Left renal pelvis (tissue), 4 donors: Measurements from ENCODE around the gene PDHA1. TPM values are rescaled to one million over a fixed set of nuclear protein-coding genes. Genes with fewer than 3 reads are reported as not detected.

ENCODE experiments used
- DNase-seq, 4 donors: peaks; one replicate each; pipeline ENCODE4 v3.0.0-alpha.2; 2013; ENCODE audit warnings: low read depth in 4 of 4, low spot score in 3 of 4
- polyA plus RNA-seq, 4 donors: library from polyadenylated mRNA; unstranded; fragments of 120-200 nt; gene quantifications; one replicate each; pipeline ENCODE4 v1.2.1, GENCODE V29; 2013; ENCODE audit not compliant: insufficient read length in 4 of 4

The PDHA1 gene
- 100 to 1,000 TPM; 113 to 249 (median 222) TPM for polyA plus RNA-seq

DNA sequence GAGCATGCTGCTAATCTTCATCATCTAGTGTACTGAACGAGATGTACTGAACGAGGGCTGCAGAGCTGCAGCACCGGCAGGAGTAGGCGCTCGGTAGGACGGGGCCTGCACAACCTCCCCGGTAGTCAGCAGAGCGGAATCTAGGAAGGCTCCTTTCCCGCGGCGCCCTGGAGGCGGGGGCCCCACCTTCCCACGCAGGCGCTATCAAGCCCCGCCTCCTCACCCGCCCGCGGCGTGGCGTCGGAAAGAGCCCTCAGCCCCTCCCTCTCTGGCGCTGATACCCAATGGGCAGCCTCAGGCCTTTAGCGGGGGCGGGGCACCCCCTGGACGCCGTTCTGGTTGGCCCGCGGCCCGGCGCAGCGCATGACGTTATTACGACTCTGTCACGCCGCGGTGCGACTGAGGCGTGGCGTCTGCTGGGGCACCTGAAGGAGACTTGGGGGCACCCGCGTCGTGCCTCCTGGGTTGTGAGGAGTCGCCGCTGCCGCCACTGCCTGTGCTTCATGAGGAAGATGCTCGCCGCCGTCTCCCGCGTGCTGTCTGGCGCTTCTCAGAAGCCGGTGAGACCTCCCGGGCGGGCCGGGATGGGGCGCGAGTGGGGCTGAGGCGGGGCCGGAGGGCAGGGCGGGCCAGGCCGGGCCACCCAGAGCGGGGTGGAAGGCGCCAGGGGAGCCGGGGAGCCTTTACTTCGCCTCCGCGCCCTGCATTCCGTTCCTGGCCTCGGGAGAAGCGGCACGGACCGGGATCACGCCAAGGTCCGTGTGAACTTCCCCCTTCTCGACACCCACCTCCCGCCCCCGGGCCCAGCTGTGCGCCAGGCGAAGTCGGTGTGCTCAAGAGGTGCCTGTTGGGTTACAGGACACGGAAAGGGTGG lies at the start of gene PDHA1:
Gene PDHA1, plus strand, starts transcription at position 393 of the 874 bp plus-strand sequence. Its CDS starts 111 bp downstream, at position 504.
- peak; percentile 74 to 86 (median 78) for DNase-seq

DNA sequence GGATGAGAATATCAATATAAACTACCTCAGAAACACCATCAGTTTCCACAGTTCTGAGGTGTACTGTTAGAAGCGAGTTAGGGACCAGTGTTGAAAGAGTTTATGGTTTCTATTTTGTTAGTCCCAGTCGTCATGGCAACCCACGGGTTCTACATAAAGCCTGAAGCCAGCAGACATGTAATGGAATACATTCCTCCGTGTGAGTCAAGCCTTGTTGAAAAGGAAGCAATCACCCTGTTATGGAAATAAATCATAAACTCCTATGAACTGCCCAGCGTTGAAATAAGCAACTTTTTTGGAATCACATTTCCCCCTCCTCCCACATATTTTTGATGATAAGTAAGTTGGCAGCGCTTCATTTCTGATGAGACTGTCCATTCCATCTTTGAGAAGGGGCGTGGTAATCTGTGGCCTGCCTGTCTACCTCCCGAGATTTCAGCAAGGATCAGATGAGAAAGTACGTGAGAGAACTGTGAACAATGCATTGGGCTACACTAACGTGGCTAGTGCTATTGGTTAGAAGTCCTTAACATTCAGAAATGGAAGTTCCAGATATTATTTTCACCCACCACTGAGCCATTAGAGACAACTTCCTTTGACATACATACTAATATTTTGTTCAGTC lies 40.4 kb upstream of the PDHA1 start:
- DNase-seq: no peak

DNA sequence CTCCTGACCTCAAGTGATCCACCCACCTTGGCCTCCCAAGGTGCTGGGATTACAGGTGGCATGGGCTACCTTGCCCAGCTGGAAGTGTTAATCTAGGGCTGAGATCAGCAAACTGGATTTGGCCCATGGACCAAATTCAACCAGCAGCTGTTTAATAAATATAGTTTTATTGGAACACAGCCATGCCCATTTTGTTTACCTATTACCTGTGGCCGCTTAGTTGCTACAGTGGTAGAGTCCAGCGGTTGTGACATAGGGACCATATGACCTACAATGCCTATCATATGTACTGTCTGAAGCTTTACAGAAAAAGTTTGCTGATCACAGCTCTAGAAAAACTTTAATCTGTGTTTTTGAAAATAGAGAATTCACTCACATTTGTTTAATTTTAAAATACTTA lies 17.2 kb upstream of the PDHA1 start:
- no peak for DNase-seq

DNA sequence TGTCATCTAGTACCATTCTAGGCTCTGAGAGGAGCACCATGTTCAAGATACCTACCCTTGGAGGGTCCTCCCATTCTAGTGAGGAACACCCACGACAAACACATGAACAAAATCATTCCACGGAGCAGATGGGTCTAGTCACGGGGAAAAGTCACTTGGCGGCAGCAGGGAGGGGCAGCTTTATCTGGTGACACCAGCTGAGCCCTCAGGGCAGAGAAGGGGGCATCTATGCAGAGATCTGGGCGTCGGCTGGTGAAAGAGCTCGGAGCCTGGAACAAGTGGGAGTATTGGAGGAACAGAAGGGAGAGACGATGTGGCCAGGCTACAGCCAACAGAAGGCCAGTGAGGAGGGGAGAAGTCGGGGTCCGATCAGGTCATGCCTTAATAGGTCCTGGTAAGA lies 11.9 kb upstream of the PDHA1 start:
- no peak for DNase-seq

DNA sequence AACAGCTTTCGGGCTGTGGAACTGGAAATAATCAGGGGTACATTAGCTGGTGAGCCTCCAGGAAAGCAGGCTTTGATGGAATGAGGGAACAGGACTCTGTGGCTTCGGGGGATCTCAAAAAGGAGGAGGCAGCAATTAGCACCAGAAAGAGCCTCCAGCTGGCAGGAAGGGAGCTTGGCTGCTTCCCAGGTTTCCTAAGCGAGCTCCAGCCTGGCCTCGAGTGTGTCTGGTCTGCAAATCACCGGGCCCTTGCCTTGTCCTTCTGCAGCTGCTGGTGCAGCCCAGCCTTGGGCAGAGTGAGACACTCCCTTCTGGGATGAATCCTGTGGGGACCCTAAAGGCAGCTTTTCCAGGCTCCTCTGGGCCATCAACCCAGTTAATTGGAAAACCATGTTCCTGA lies 10.7 kb upstream of the PDHA1 start:
- DNase-seq: no peak

DNA sequence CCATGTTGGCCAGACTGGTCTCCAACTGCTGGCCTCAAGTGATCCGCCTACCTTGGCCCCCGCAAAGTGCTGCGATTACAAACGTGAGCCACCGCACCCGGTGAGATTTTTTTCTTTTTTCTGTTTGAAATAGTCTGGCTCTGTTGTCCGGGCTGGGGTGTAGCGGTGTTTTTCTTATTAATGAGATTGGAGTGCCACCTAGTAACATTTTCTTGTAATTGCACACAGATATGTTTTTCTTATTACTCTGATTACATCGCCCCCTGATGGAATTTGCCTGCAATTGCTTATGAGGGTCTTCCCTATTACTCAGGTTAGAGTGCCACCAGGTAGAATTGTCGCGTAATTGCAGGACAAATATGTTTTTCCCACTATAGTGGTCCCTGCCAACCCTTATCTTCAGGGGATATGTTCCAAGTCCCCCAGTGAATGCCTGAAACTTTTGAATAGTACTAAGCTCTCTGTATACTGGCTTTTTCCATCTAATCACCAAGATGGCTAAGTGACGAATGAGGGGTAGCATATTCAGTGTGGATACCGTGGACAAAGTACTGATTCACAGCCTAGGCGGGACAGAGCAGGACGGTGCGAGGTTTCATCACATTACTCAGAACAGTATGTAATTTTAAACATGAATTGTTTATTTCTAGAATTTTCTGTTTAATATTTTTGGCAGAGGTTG lies 8.6 kb upstream of the PDHA1 start:
- DNase-seq: no peak

DNA sequence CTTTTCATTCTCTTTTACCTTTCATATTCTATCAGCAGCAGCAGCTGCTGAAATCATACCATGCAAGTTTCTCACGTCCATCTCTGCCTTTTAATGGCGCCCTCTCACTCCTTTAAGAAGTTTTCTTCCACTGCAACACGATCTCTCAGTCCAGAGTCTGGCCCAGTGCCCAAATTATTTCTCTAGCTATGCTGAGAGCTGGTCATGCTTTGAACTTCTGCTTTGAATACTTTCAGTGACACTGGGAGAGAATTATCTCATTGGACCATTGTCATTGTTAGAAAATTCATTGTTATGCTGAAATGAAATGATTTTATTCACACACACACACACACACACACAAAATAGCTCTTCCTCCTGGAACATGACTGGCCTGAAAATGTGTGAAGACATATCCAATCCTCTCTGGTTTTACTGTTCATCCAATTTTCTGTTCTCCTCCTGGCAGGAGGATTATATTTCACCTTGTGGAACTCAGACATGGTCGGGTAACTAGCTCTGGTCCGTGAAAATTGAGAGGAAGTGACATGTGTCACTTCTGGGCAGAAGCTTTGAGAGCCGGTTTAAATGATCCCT lies 1.3 kb upstream of the PDHA1 start:
- DNase-seq: no peak

DNA sequence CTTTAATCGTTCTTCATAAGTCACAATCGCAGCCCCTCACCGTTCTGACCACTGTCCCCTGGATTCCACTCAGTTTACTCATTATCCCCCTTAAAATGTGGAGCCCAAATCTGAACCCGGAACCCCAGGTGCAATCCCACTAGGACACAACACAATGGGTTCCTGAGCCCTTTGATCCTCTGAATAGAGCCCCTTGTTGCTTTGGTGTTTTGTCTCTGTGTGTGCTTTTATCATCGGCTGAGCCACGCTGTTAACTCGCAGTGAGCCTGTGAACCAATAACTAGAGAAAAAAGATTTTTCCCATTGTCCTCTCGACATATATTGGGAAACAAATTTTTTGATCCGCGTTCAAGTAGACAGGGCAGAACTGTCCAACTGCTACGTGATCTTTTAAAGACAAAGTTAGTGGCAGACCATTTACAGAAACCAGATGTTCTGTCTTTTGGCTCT lies 617 bp upstream of the PDHA1 start:
- DNase-seq: no peak

DNA sequence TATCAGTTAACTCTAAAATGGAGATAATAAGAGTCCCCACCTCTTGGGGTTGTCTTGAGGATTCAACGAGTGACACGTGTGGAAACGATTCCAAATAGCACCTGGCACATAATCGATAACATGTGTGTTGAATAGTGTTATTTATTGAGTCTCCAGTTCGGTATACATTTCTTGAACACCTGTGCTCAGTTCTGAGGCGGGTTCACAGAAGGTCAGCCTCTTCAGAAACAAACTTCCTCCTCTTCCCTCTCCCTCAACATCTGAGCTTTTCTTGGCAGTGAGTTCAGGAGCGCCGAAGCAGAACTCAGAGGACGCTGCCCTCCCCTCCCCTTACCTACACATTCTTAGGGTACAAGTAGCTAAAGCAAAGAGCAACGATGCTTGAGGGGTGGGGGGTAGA lies 934 bp downstream of the PDHA1 start:
- no peak for DNase-seq

DNA sequence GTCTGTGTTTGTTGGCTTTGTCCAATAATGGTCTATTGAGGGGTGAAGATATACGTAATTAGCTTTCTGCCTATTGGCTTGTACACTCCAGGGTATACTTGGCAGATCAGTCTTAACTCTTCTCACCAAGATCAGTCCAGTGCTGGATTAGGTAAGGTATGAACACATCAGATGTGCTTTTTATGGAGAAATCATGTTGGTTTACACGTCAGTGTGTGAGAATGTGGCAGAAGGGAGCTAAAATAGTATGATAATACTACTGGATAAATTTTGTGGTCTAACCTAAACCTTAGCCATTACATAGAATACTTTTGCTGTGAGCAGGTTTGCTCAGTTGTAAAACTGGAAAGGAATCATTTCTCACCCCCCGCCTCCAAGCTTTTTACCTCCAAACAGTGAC lies 4.2 kb downstream of the PDHA1 start:
- no peak for DNase-seq

DNA sequence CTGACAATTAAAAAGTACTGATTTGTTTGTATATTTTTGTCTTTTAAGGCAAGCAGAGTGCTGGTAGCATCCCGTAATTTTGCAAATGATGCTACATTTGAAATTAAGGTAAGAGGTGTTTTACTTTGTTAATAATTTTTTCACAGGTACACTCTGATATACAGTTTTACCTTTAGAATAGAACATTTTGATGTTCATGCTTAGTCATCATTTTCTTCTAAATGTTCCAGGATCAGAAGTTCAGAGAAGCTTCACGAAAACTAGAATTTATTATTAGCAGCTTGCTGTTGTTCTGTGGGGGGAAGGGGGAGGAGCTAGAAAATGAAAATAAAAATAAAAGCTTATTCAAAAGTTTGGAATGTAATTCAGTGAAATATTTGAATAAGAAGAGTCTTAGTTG lies 5.5 kb downstream of the PDHA1 start:
- no peak for DNase-seq

DNA sequence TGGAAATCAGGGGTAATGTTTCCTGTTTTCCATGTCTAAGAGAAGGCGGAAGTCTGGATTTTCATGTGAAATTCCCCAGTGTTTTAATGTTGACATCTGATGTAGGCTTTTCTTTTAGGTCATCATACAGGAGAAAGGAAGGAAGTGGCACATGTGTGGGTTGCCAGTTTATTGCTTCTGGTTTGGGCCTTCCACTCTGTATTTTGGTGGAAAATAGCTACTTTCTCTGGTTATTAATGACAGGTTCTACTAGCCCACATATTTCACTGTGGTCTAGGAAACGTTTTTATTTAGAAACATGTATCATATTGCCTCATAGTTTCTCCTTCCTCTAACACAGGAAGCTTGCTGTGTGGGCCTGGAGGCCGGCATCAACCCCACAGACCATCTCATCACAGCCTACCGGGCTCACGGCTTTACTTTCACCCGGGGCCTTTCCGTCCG lies 7.2 kb downstream of the PDHA1 start:
- DNase-seq: no peak

DNA sequence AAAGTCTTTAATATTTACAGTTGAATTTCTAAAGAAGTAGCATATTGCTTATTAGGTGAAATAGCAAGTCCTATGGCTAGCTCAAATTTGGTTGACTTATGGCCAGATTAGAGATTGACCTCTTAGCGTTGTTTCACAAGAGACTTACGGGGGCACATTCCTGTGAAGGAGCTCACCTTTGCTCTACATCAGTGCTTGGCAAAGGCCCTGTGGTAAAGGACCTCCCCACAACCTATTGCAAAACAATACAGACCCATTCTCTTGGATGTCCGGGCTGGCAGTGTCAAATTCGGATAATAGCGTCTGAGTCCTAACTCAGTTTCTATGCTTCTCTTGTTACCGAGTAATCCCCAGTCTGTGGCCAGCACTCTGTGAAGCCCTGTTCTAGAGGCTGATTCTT lies 10.9 kb downstream of the PDHA1 start:
- no peak for DNase-seq

DNA sequence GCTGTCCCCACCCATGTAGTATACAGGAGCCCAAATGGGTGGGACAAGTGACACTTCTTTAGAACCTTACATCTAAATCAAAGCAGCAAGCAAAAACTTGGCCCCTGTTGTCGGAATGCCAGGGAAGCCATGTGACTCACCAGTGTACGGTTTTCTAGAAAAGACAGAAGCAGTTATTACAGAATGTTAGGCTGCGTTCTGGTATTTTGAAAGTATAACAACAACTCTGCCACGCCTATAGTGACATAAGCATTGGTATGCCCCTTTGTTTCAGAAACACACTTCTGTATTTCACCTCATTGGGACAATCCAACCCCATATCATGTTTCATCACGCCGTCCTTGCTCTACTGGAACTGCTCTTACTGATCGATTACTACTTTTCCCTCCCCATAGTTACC lies 14.8 kb downstream of the PDHA1 start:
- no peak for DNase-seq

DNA sequence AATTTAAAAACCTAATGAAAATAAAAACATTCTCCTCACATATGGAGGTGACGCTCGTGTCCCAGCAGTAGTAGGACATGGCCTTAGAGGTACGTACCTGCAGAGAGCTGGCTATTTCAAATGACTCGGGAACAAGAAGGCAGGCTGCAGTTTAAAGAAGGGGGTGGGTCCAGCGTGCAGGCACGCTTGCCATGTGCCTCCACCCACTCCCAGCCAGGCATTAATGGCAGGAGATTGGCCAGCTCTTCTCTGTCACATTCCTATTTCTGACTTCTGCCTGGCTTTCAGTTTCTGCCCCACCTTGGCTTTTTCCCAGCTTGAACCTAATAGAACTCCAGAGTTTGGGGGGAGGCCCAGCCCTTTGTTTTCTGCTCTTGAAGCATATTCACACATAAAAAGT lies 17.2 kb downstream of the PDHA1 start:
- DNase-seq: no peak

DNA sequence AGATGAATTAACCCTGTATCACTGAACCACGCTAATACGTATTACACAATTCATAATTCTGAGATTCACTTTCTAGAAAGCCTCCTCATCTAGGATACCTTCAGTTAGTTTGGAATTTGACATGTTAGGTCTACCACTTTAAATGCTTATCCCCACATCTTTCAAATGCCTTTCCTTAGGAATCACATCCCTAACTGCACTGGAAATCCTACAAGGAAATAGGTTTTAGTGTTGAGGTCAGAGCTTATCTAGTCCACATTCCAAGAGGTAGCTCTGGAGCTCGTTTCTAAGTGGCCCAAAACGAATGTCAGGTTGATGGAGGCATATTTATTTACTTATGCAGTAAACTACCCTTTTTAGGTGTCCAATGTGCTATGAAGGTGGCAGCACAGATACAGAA lies 18.0 kb downstream of the PDHA1 start:
- no peak for DNase-seq

DNA sequence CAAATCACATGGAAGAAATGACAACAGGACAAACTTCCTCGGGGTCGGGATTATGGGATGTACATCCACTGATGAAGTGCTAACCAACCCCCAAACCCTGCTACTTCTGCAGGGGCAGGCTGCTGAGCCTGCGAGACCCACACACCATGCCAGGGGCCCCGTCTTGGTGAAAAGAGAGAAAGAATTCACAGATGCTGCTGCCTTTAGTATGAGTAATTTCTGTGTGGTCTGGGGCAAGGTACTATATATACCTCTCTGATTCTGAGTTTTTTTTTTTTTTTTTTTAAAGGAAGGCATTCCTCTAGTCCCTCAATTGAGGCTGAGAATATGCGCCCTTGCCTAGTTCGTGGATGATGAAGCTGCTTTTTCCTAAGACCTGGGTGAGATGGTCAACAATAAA lies 24.8 kb downstream of the PDHA1 start:
- DNase-seq: no peak

DNA sequence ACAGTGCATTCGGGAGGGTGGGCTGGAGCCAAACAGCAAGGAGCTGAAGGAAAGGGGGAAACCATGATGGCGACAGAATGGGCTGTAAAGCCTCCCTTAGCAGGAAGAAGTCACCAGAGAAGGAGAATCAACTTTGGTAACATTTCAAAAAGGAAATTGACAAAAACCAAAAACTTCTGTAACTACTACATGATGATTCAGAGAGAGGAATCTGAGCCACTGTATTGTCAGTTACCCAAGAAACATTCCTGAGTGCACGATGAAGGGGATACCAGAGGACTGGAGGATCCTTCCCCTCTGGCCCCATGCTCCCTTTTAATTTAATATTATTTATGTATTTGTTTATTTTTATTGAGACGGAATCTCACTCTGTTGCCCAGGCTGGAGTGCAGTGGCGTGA lies 26.3 kb downstream of the PDHA1 start:
- no peak for DNase-seq

DNA sequence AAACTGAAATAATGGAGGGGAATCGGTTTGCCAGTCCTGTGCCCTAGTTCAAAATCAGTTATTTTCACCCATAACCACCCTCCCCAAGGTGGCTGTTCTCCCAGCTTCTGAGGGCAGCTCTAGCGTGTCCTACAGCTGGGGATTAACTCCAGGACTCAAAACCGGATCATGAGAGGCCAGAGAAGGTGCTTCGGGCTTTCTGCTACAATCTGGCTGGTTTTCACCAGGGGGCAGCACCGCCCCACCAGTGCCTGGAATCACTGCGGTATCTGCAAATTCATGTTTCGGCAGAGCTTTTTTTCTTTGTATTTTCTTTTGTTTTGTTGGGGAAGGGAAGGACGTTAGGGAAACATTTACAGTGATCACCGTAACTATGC lies 28.4 kb downstream of the PDHA1 start:
- DNase-seq: peak; percentile 14 to 48 (median 37)

DNA sequence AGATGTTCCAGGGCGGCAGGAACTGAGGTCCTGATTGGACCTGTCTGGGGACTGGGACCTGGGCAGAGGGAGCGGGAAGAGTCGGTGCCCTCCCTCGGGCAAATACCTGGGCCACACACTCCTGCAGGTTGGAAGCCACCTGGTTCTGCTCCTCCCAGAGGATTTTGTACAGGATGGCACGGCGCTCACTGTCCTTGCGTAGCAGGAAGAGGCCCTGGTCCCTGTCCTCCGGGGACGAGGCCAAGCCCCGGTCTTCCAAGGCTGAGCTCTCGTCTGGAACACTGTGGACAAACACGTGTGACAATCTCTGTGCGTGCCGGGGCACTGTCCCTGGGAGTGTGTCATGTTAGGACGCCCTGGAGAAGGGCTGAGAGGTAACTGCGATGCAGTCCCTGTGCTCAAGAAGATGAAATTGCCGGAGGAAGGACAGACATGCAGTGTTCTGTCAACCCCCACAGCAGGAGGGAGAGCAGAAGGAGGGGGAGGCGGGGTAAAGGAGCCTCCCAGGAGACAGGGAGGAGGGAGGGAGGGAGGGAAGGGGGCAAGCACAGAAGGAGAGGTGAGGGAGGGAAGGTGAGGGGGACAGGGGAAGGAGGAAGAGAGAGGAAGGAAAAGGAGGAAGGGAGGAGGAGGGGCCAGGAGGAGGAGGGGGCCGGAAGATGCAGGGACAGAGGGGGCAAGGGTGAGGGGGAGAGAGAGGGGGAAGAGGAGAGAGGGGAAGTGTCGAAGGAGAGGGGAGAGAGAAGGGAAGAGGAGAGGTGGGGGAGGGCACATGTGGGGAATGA lies 29.0 kb downstream of the PDHA1 start:
- peak; percentile 5 to 14 (median 8) for DNase-seq
